Fibroblast of lung (primary cell): ENCODE data around the gene EEF1A2. TPM values are rescaled to one million over a fixed set of nuclear protein-coding genes. Genes with fewer than 3 reads are reported as not detected.
A peak's percentile ranks its signal among the peaks of the same experiment; 100 is the strongest.

Experiments used
- DNase-seq, 2 donors: peaks; one replicate each; pipeline versions ENCODE4 v3.0.0 to v3.0.0-alpha.2; 2010; ENCODE audit warnings: low read depth in 2 of 2
- H2AFZ ChIP-seq: 2 replicates; pipeline ENCODE4 v1.5.1; 2012; ENCODE audit warnings: low read length, control low read depth, inconsistent platforms
- H3K27ac ChIP-seq: 2 replicates; pipeline ENCODE4 v1.5.1; 2011; ENCODE audit warnings: low read length, control low read depth; ENCODE audit not compliant: insufficient read depth
- H3K27me3 ChIP-seq: 2 replicates; pipeline ENCODE4 v1.5.1; 2011; ENCODE audit warnings: mild to moderate bottlenecking, low read length; ENCODE audit not compliant: control insufficient read depth, insufficient read depth
- H3K36me3 ChIP-seq: 2 replicates; pipeline ENCODE4 v1.5.1; 2011; ENCODE audit warnings: low read length; ENCODE audit not compliant: control insufficient read depth, insufficient read depth
- H3K4me1 ChIP-seq: 2 replicates; pipeline ENCODE4 v1.5.1; 2011; ENCODE audit warnings: low read length; ENCODE audit not compliant: control insufficient read depth, insufficient read depth; ENCODE audit errors: extremely low read depth
- H3K4me2 ChIP-seq: 2 replicates; pipeline ENCODE4 v1.5.1; 2011; ENCODE audit warnings: low read length, control low read depth; ENCODE audit not compliant: insufficient read depth; ENCODE audit errors: extremely low read depth
- H3K4me3 ChIP-seq, 4 experiments: fragments of 200-600 bp in 1 of 4; sonication (generic) in 1 of 4; replicated peaks in 1 of 4; 2 replicates each; pipeline ENCODE4 v1.5.1; 2011 to 2016; ENCODE audit warnings: low read length in 4 of 4, low read depth in 3 of 4, mild to moderate bottlenecking in 3 of 4, control low read depth in 2 of 4, inconsistent platforms in 1 of 4, mixed read lengths in 1 of 4; ENCODE audit not compliant: insufficient read depth in 1 of 4; ENCODE audit errors: control extremely low read depth in 1 of 4
- H3K79me2 ChIP-seq: 2 replicates; pipeline ENCODE4 v1.5.1; 2012; ENCODE audit warnings: mild to moderate bottlenecking, low read length, inconsistent platforms; ENCODE audit not compliant: control insufficient read depth, insufficient read depth
- H3K9ac ChIP-seq: 2 replicates; pipeline ENCODE4 v1.5.1; 2011; ENCODE audit warnings: mild to moderate bottlenecking, low read length, control low read depth; ENCODE audit not compliant: insufficient read depth
- H3K9me3 ChIP-seq: 2 replicates; pipeline ENCODE4 v1.5.1; 2012; ENCODE audit warnings: low read depth, low read length; ENCODE audit not compliant: control insufficient read depth, insufficient read depth
- H4K20me1 ChIP-seq: 2 replicates; pipeline ENCODE4 v1.5.1; 2011; ENCODE audit warnings: low read length; ENCODE audit not compliant: control insufficient read depth, insufficient read depth; ENCODE audit errors: extremely low read depth
- EZH2 ChIP-seq: IDR thresholded peaks from 2 replicates; pipeline ENCODE4 v1.5.1; 2012; ENCODE audit warnings: low read length, control low read depth, mild to moderate bottlenecking; ENCODE audit errors: missing control alignments
- polyA plus RNA-seq, 2 donors: library from polyadenylated mRNA; depleted of rRNA in 1 of 2; stranded (reverse) in 1 of 2; unstranded in 1 of 2; fragments of >200 nt; gene quantifications; 2 replicates each; pipeline ENCODE4 v1.2.1, GENCODE V29; 2011 to 2012; ENCODE audit warnings: missing spikeins in 1 of 2
- total RNA-seq: library from RNA; depleted of rRNA; stranded (reverse); fragments of >200 nt; gene quantifications from 2 replicates; pipeline ENCODE4 v1.2.1, GENCODE V29; 2014
- TF ChIP-seq, protein P1 (sequence below), 2 donors: IDR thresholded peaks in 1 of 2; conservative IDR thresholded peaks in 1 of 2; 1 replicate in 1 of 2; 2 replicates in 1 of 2; pipeline ENCODE4 v1.5.1; 2011 to 2012; ENCODE audit warnings: low read length in 2 of 2, control low read depth in 1 of 2, inconsistent platforms in 1 of 2, low read depth in 1 of 2, mild to moderate bottlenecking in 1 of 2

Gene EEF1A2
- total and polyA plus RNA-seq, 2 donors (not counting 1 experiment from before 2014, with no cell fraction given), result 0.16 to 1.7 TPM

DNA sequence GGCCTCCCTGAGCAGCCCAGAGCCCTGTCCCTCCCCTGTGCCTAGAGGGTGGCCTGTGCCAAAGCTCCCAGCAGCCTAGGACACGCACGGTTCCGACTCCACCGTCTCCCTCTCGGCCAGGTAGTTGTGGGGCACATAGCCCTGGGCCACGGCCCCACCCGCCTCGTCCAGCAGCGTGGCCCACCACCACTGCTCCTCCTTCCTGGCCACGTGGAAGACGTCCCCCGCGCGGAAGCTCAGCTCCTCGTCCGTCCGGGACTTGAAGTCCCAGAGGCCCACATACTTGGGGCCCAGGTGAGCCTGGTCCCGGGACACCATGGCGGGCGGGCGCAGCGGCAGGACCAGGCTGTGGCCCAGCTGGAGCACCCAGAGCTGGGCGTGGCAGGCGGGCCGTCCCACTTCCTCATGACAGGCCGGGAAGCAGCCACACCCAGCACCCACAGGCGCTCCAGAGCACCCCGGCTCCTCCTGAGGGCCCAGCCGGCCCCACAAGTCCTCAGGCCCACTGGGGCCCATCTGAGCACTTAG is 38.2 kb upstream of the EEF1A2 start, which contains the start of gene PTK6:
TSS of gene PTK6 (minus strand) at position 380 of the 528 bp plus-strand sequence. CDS start at position 318, 62 bp downstream.
- H3K4me1 ChIP-seq, result peaks cover 5% of the 10 kb centered on the region
- H3K4me3 ChIP-seq, result peak within 1 kb of the TSS in 1 of 4 experiments; percentile 28
- TF ChIP-seq, protein P1, sequence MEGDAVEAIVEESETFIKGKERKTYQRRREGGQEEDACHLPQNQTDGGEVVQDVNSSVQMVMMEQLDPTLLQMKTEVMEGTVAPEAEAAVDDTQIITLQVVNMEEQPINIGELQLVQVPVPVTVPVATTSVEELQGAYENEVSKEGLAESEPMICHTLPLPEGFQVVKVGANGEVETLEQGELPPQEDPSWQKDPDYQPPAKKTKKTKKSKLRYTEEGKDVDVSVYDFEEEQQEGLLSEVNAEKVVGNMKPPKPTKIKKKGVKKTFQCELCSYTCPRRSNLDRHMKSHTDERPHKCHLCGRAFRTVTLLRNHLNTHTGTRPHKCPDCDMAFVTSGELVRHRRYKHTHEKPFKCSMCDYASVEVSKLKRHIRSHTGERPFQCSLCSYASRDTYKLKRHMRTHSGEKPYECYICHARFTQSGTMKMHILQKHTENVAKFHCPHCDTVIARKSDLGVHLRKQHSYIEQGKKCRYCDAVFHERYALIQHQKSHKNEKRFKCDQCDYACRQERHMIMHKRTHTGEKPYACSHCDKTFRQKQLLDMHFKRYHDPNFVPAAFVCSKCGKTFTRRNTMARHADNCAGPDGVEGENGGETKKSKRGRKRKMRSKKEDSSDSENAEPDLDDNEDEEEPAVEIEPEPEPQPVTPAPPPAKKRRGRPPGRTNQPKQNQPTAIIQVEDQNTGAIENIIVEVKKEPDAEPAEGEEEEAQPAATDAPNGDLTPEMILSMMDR (conservative IDR thresholded peaks at IDR 0.05 in 1 of 2, IDR thresholded peaks at IDR 0.05 in 1 of 2; ENCODE audit: low read depth in 1 of 2, low read length in 2 of 2), result no peak
- H4K20me1 ChIP-seq, result no peaks in the 10 kb centered on the region
- H3K27me3 ChIP-seq, result peaks cover 2% of the 10 kb centered on the region
- H2AFZ ChIP-seq, result peak within 1 kb of the TSS; percentile 61
- no peaks in the 10 kb centered on the region for H3K9me3 ChIP-seq
- H3K27ac ChIP-seq, result no peak within 1 kb of the TSS
- H3K79me2 ChIP-seq, result no peaks in the 10 kb centered on the region
- DNase-seq, result no peak
- H3K9ac ChIP-seq, result peak within 1 kb of the TSS; percentile 30
- H3K36me3 ChIP-seq, result no peaks in the 10 kb centered on the region
- H3K4me2 ChIP-seq, result peak within 1 kb of the TSS; percentile 8

- Histone ChIP-seq H3K27ac (no peak overlapping the region), H2AFZ (no peak overlapping the region), H3K9me3 (no peaks in the 10 kb centered on the region), H3K36me3 (no peaks in the 10 kb centered on the region), H3K4me1 (peaks cover 5% of the 10 kb centered on the region), H3K9ac (no peak overlapping the region), H4K20me1 (no peaks in the 10 kb centered on the region), H3K4me2 (no peak overlapping the region), H3K27me3 (peaks cover 7% of the 10 kb centered on the region), H3K4me3 (no peak overlapping the region), H3K79me2 (no peaks in the 10 kb centered on the region)
- DNase-seq, result peak in 1 of 2 donors; percentile 28
- TF ChIP-seq, protein P1 (conservative IDR thresholded peaks at IDR 0.05 in 1 of 2, IDR thresholded peaks at IDR 0.05 in 1 of 2; ENCODE audit: low read depth in 1 of 2, low read length in 2 of 2), result no peak
- TF ChIP-seq EZH2, result no peak
Observed at GRCh38 chr20:63536241-63536977, 37.5 kb upstream of the EEF1A2 start.

- no peaks in the 10 kb centered on the region for H3K79me2 ChIP-seq
- no peaks in the 10 kb centered on the region for H3K36me3 ChIP-seq
- no peak overlapping the region for H2AFZ ChIP-seq
- no peaks in the 10 kb centered on the region for H4K20me1 ChIP-seq
- peaks cover 7% of the 10 kb centered on the region for H3K27me3 ChIP-seq
- H3K4me2 ChIP-seq, result no peak overlapping the region
- H3K27ac ChIP-seq, result no peak overlapping the region
- H3K9ac ChIP-seq, result no peak overlapping the region
- no peak for DNase-seq
- no peak overlapping the region for H3K4me3 ChIP-seq
- peak; percentile 15 for TF ChIP-seq EZH2
- TF ChIP-seq, protein P1 (conservative IDR thresholded peaks at IDR 0.05 in 1 of 2, IDR thresholded peaks at IDR 0.05 in 1 of 2; ENCODE audit: low read depth in 1 of 2, low read length in 2 of 2), result no peak
- peaks cover 5% of the 10 kb centered on the region for H3K4me1 ChIP-seq
- no peaks in the 10 kb centered on the region for H3K9me3 ChIP-seq
Observed at GRCh38 chr20:63534831-63535651, 36.2 kb upstream of the EEF1A2 start.
